ENCODE data around the gene ZNF519. TPM values are rescaled to one million over a fixed set of nuclear protein-coding genes. Genes with fewer than 3 reads are reported as not detected.
"Not testable (repeated sequence)": the region's sequence is repeated elsewhere in the genome, so short reads cannot be mapped to it uniquely, and the experiment has no call there.

ZNF519 gene
- total RNA-seq, 1 donor from 2014 or later = 17.3 TPM

- H3K27ac Mint-ChIP-seq; H3K9me3 Mint-ChIP-seq; H3K36me3 Mint-ChIP-seq (ENCODE audit: low read depth); CTCF ChIA-PET; DNase-seq; ATAC-seq (ENCODE audit: low read depth); H3K4me3 Mint-ChIP-seq; H3K27me3 Mint-ChIP-seq; H3K4me1 Mint-ChIP-seq; intact Hi-C loops (cut with micrococcal nuclease); POLR2A ChIA-PET: not testable (repeated sequence)
Observed at GRCh38 chr18:14145581-14146338, 13.5 kb upstream of the ZNF519 start.

- H3K27me3 Mint-ChIP-seq; H3K36me3 Mint-ChIP-seq (ENCODE audit: low read depth); CTCF ChIA-PET; H3K4me3 Mint-ChIP-seq; ATAC-seq (ENCODE audit: low read depth); DNase-seq; intact Hi-C loops (cut with micrococcal nuclease); H3K4me1 Mint-ChIP-seq; POLR2A ChIA-PET; H3K27ac Mint-ChIP-seq; H3K9me3 Mint-ChIP-seq: not testable (repeated sequence)
Observed at GRCh38 chr18:14145021-14145420, 12.8 kb upstream of the ZNF519 start.

- no peak for ATAC-seq (ENCODE audit: low read depth)
Observed at GRCh38 chr18:14144628-14144895, 12.3 kb upstream of the ZNF519 start.

GRCh38 chr18:14143871-14144627 is 11.8 kb upstream of the ZNF519 start:
- not testable (repeated sequence) for H3K36me3 Mint-ChIP-seq (ENCODE audit: low read depth); H3K27ac Mint-ChIP-seq

More at GRCh38 chr18:14144628-14144895, 12.3 kb upstream of the ZNF519 start:
- Mint-ChIP-seq H3K4me1 (no peaks in the 10 kb centered on the region), H3K27ac (no peak overlapping the region), H3K27me3 (no peaks in the 10 kb centered on the region), H3K36me3 (ENCODE audit: low read depth) (no peaks in the 10 kb centered on the region), H3K9me3 (no peaks in the 10 kb centered on the region), H3K4me3 (no peak overlapping the region)
- DNase-seq = no peak
- TF ChIP-seq CTCF (IDR thresholded peaks at IDR 0.05) = no peak
- CTCF ChIA-PET = no interaction called here
- POLR2A ChIA-PET = no interaction called here
- intact Hi-C loops (cut with micrococcal nuclease) = no loop called here

GRCh38 chr18:14143396-14143795 is 11.2 kb upstream of the ZNF519 start:
- DNase-seq; H3K4me1 Mint-ChIP-seq; H3K4me3 Mint-ChIP-seq; H3K36me3 Mint-ChIP-seq (ENCODE audit: low read depth); intact Hi-C loops (cut with micrococcal nuclease); ATAC-seq (ENCODE audit: low read depth); H3K9me3 Mint-ChIP-seq; CTCF ChIA-PET; POLR2A ChIA-PET; H3K27ac Mint-ChIP-seq; H3K27me3 Mint-ChIP-seq: not testable (repeated sequence)

More at GRCh38 chr18:14143871-14144627, 11.8 kb upstream of the ZNF519 start:
- DNase-seq; H3K4me3 Mint-ChIP-seq; H3K9me3 Mint-ChIP-seq; POLR2A ChIA-PET; intact Hi-C loops (cut with micrococcal nuclease); H3K27me3 Mint-ChIP-seq; H3K4me1 Mint-ChIP-seq; CTCF ChIA-PET; ATAC-seq (ENCODE audit: low read depth): not testable (repeated sequence)

GRCh38 chr18:14142177-14142576 is 9.9 kb upstream of the ZNF519 start:
- H3K9me3 Mint-ChIP-seq; CTCF ChIA-PET; POLR2A ChIA-PET; H3K27ac Mint-ChIP-seq; H3K4me1 Mint-ChIP-seq; intact Hi-C loops (cut with micrococcal nuclease); ATAC-seq (ENCODE audit: low read depth); H3K4me3 Mint-ChIP-seq; H3K27me3 Mint-ChIP-seq; DNase-seq; H3K36me3 Mint-ChIP-seq (ENCODE audit: low read depth): not testable (repeated sequence)

- DNase-seq, H3K4me3 Mint-ChIP-seq: not testable (repeated sequence)
Observed at GRCh38 chr18:14139583-14139982, 7.3 kb upstream of the ZNF519 start.

GRCh38 chr18:14137971-14138370 is 5.7 kb upstream of the ZNF519 start:
- H3K9me3 Mint-ChIP-seq; H3K36me3 Mint-ChIP-seq (ENCODE audit: low read depth); H3K27ac Mint-ChIP-seq; H3K27me3 Mint-ChIP-seq; DNase-seq; H3K4me3 Mint-ChIP-seq; POLR2A ChIA-PET; ATAC-seq (ENCODE audit: low read depth); CTCF ChIA-PET; H3K4me1 Mint-ChIP-seq; intact Hi-C loops (cut with micrococcal nuclease): not testable (repeated sequence)

More at GRCh38 chr18:14139583-14139982, 7.3 kb upstream of the ZNF519 start:
- H3K27me3 Mint-ChIP-seq; H3K9me3 Mint-ChIP-seq; H3K4me1 Mint-ChIP-seq; CTCF ChIA-PET; H3K36me3 Mint-ChIP-seq (ENCODE audit: low read depth); intact Hi-C loops (cut with micrococcal nuclease); POLR2A ChIA-PET; ATAC-seq (ENCODE audit: low read depth); H3K27ac Mint-ChIP-seq: not testable (repeated sequence)

- Mint-ChIP-seq H3K27ac (peak overlapping the region; percentile 83), H3K4me1 (peaks cover 17% of the 10 kb centered on the region), H3K4me3 (peak overlapping the region; percentile 93)
- H3K9me3 Mint-ChIP-seq; CTCF ChIA-PET; H3K27me3 Mint-ChIP-seq; H3K36me3 Mint-ChIP-seq (ENCODE audit: low read depth); POLR2A ChIA-PET; DNase-seq: not testable (repeated sequence)
- intact Hi-C loops (cut with micrococcal nuclease) = loop anchor here (5.0 kb wide), 3 partner anchors 404 to 1249 kb away; partner anchors contain the start of genes FAM210A, LDLRAD4, PTPN2 and RNMT
- peak; percentile 19 for ATAC-seq (ENCODE audit: low read depth)
Observed at GRCh38 chr18:14131696-14132270, 452 bp downstream of the ZNF519 start.

- Mint-ChIP-seq H3K4me1 (peaks cover 17% of the 10 kb centered on the region), H3K4me3 (peak overlapping the region; percentile 28)
- H3K9me3 Mint-ChIP-seq; H3K36me3 Mint-ChIP-seq (ENCODE audit: low read depth); ATAC-seq (ENCODE audit: low read depth); CTCF ChIA-PET; DNase-seq; POLR2A ChIA-PET; H3K27me3 Mint-ChIP-seq; H3K27ac Mint-ChIP-seq: not testable (repeated sequence)
- intact Hi-C loops (cut with micrococcal nuclease) = loop anchor here (5.0 kb wide), 3 partner anchors 404 to 1249 kb away; partner anchors contain the start of genes FAM210A, LDLRAD4, PTPN2 and RNMT
Observed at GRCh38 chr18:14130804-14131203, 1.4 kb downstream of the ZNF519 start.
